NCI-H526 treated with DMSO at 0.1 percent for 48 hours (cell line): ENCODE data around the gene PCNT.
A peak's percentile ranks its signal among the peaks of the same experiment; 100 is the strongest.
"Not testable (repeated sequence)": the region's sequence is repeated elsewhere in the genome, so short reads cannot be mapped to it uniquely, and the experiment has no call there.

Source experiments
- DNase-seq: peaks from one replicate; lab custom pipeline; 2025; lab: John Stamatoyannopoulos, UW

Gene PCNT

GRCh38 chr21:46454634-46455390 is 130.9 kb downstream of the PCNT start:
- DNase-seq, result no peak

- DNase-seq, result no peak
These were observed 131.8 kb downstream of the PCNT start for GRCh38 chr21:46455575-46456385.

- DNase-seq, result no peak
These were observed 132.8 kb downstream of the PCNT start for GRCh38 chr21:46456750-46457149.

- no peak for DNase-seq
These were observed 133.9 kb downstream of the PCNT start for GRCh38 chr21:46457801-46458314.

GRCh38 chr21:46458315-46459023 is 134.5 kb downstream of the PCNT start, which contains the start of gene DIP2A:
DIP2A (plus strand) TSS chr21:46458891; CDS start chr21:46459132, 241 bp downstream.
- DNase-seq, result peak; percentile 94

GRCh38 chr21:46459024-46459355 is 135.0 kb downstream of the PCNT start:
- no peak for DNase-seq

- DNase-seq, result no peak
These were observed 135.6 kb downstream of the PCNT start for GRCh38 chr21:46459356-46460112.

- no peak for DNase-seq
These were observed 138.0 kb downstream of the PCNT start for GRCh38 chr21:46461909-46462308.

- not testable (repeated sequence) for DNase-seq
These were observed 141.2 kb downstream of the PCNT start for GRCh38 chr21:46465153-46465552.

GRCh38 chr21:46465651-46466050 is 141.7 kb downstream of the PCNT start:
- no peak for DNase-seq

GRCh38 chr21:46468108-46468774 is 144.3 kb downstream of the PCNT start:
- no peak for DNase-seq

GRCh38 chr21:46469275-46469674 is 145.3 kb downstream of the PCNT start:
- DNase-seq, result no peak

- no peak for DNase-seq
These were observed 147.6 kb downstream of the PCNT start for GRCh38 chr21:46471514-46471913.

GRCh38 chr21:46472246-46472645 is 148.3 kb downstream of the PCNT start:
- no peak for DNase-seq

GRCh38 chr21:46474382-46474781 is 150.4 kb downstream of the PCNT start:
- DNase-seq, result no peak

- DNase-seq, result no peak
These were observed 151.3 kb downstream of the PCNT start for GRCh38 chr21:46475296-46475695.

GRCh38 chr21:46477765-46478164 is 153.8 kb downstream of the PCNT start:
- DNase-seq, result no peak

- DNase-seq, result no peak
These were observed 155.0 kb downstream of the PCNT start for GRCh38 chr21:46478910-46479309.

GRCh38 chr21:46480466-46480865 is 156.5 kb downstream of the PCNT start:
- no peak for DNase-seq

- no peak for DNase-seq
These were observed 158.4 kb downstream of the PCNT start for GRCh38 chr21:46482225-46482845.

- DNase-seq, result no peak
These were observed 158.9 kb downstream of the PCNT start for GRCh38 chr21:46482846-46483231.
